ENCODE results near the gene RMND5A. TPM values are rescaled to one million over a fixed set of nuclear protein-coding genes. Genes with fewer than 3 reads are reported as not detected.

RMND5A gene
- polyA plus RNA-seq, 1 of the 3 experiments (the other 2 are of a cell fraction): 4.3 TPM

DNA sequence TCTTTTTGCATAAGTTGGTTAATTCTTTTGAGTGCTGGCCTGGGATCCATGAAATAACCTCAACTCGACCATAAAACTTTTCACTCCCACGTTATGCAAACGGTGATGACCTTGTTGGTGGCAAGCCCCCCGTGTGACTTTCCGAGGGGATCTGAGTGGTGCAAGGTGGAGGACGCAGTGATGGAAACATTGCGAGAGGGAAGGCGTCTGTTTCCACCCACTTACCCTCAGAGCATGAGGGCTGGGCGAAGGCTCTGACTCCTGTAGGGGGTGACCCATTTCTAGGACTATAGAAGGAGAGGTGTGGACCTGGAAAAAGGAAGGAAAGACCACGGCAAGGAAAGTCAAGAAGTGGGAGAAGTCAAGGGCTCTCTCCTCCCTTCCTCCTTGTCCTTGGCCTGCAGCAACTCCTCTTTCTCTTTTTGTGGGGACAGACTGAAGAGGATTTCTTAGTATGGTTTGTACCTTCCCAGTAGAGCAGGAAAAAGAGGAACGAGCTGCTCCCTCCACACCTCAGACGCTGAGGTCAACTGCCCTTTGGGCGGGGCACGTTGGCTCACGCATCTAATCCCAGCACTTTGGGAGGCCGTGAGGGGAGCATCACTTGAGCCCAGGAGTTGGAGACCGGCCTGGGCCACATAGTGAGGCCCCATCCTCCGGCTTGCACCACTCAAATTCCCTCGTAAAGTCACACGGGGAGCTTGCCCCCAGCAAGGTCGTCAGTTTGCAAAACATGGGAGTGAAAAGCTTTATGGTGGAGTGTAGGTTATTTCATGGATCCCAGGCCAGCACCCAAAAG, 86.2 kb downstream of the RMND5A start:
- CTCF ChIA-PET: interaction anchor here (0.6 to 2.7 kb wide), 2 partner anchors 41 to 110 kb away, joined by 3 to 25 read pairs; no protein-coding TSS in a partner anchor

DNA sequence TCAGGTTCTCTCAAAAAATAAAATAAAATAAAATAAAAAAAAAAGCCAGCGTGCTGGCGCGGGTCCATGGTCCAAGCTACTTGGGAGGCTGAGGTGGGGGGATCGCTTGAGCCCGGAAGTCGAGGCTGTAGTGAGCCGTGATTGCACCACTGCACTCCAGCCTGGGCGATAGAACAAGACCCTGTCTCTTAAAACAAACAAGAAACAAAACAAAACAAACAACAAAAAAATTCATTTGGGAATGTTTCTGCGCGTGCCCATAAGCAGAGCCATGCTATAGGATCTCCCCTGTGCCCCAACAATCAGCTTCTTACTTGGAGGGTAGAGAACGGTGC, 87.0 kb downstream of the RMND5A start:
- 12% methylated on average over 11 of the region's 11 CpGs for WGBS (ENCODE audit: low lambda C conversion rate)
- Histone ChIP-seq H3K27me3 (ENCODE audit: insufficient read depth) (no peaks in the 10 kb centered on the region; the same call in 1 of the 2 replicates), H3K4me3 (ENCODE audit: low read depth in 2 of 2, low read length in 1 of 2) (peak overlapping the region; percentile 53 to 70), H3K4me1 (ENCODE audit: control insufficient read depth in 1 of 2, insufficient read depth in 2 of 2, low read depth in 1 of 2, low read length in 1 of 2) (peaks cover 0 to 11% of the 10 kb centered on the region in 2 experiments; a peak in 2 of 4 replicates), H3K9ac (no peak overlapping the region), H3F3A (replicated peaks; ENCODE audit: insufficient read depth) (no peaks in the 10 kb centered on the region), H3K9me3 (no peaks in the 10 kb centered on the region), H3K36me3 (replicated peaks in 1 of 2; ENCODE audit: control insufficient read depth in 1 of 2, insufficient read depth in 2 of 2, low read length in 1 of 2) (no peaks in the 10 kb centered on the region), H2AFZ (ENCODE audit: low read depth) (peak overlapping the region; percentile 92), H3K9me2 (no peaks in the 10 kb centered on the region), H3K4me2 (peak overlapping the region; percentile 98), H3K79me2 (ENCODE audit: insufficient read depth) (no peaks in the 10 kb centered on the region), H3K27ac (ENCODE audit: low read depth in 2 of 2, low read length in 1 of 2) (peak overlapping the region in 1 of 2 experiments; percentile 73; a peak in 2 of 4 replicates), H4K20me1 (ENCODE audit: insufficient read depth) (no peaks in the 10 kb centered on the region)
- no peak for DNase-seq
- ChIA-PET POLR2A (interaction anchor here (1.1 to 1.2 kb wide), 2 partner anchors 10 to 19 kb away, joined by 3 read pairs; no protein-coding TSS in a partner anchor), CTCF (interaction anchor here (0.7 to 2.7 kb wide), 6 partner anchors 11 to 188 kb away, joined by 3 to 25 read pairs (median 6); no protein-coding TSS in a partner anchor)
- TF ChIP-seq, protein P1, sequence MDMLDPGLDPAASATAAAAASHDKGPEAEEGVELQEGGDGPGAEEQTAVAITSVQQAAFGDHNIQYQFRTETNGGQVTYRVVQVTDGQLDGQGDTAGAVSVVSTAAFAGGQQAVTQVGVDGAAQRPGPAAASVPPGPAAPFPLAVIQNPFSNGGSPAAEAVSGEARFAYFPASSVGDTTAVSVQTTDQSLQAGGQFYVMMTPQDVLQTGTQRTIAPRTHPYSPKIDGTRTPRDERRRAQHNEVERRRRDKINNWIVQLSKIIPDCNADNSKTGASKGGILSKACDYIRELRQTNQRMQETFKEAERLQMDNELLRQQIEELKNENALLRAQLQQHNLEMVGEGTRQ (IDR thresholded peaks at IDR 0.05; ENCODE audit: borderline replicate concordance, low read depth, low read length): no peak
- TF ChIP-seq RXRA (IDR thresholded peaks at IDR 0.05; ENCODE audit: borderline replicate concordance, low read depth) (no peak), RCOR1 (IDR thresholded peaks at IDR 0.05; ENCODE audit: low read length) (no peak)

More for the DNA sequence above, 86.2 kb downstream of the RMND5A start:
- Histone ChIP-seq H2AFZ (ENCODE audit: low read depth) (no peak overlapping the region; the same call in 1 of the 2 replicates), H3K4me1 (ENCODE audit: control insufficient read depth in 1 of 2, insufficient read depth in 2 of 2, low read depth in 1 of 2, low read length in 1 of 2) (peaks cover 0 to 11% of the 10 kb centered on the region in 2 experiments; a peak in 2 of 4 replicates), H3K4me2 (no peak overlapping the region), H3K79me2 (ENCODE audit: insufficient read depth) (no peaks in the 10 kb centered on the region), H3K9me2 (no peaks in the 10 kb centered on the region), H3F3A (replicated peaks; ENCODE audit: insufficient read depth) (no peaks in the 10 kb centered on the region), H3K36me3 (replicated peaks in 1 of 2; ENCODE audit: control insufficient read depth in 1 of 2, insufficient read depth in 2 of 2, low read length in 1 of 2) (no peaks in the 10 kb centered on the region), H3K4me3 (ENCODE audit: low read depth in 2 of 2, low read length in 1 of 2) (peak overlapping the region in 1 of 2 experiments; percentile 53; a peak in 1 of 4 replicates), H4K20me1 (ENCODE audit: insufficient read depth) (no peaks in the 10 kb centered on the region), H3K27ac (ENCODE audit: low read depth in 2 of 2, low read length in 1 of 2) (no peak overlapping the region), H3K27me3 (ENCODE audit: insufficient read depth) (no peaks in the 10 kb centered on the region; the same call in 1 of the 2 replicates), H3K9me3 (no peaks in the 10 kb centered on the region), H3K9ac (no peak overlapping the region)
- POLR2A ChIA-PET: no interaction called here
- DNase-seq: no peak
- TF ChIP-seq FOXM1 (IDR thresholded peaks at IDR 0.05; ENCODE audit: low read depth) (no peak), EZH2phosphoT487 (IDR thresholded peaks at IDR 0.05; ENCODE audit: borderline replicate concordance, low read depth) (no peak), MXI1 (IDR thresholded peaks at IDR 0.05; ENCODE audit: low read depth, low read length) (no peak), RFX5 (IDR thresholded peaks at IDR 0.05; ENCODE audit: low read length) (no peak), SMC3 (IDR thresholded peaks at IDR 0.05; ENCODE audit: low read depth, low read length) (no peak), YY1 (IDR thresholded peaks at IDR 0.05; ENCODE audit: low read depth) (no peak), RAD21 (IDR thresholded peaks at IDR 0.05; ENCODE audit: low read length) (no peak)
- TF ChIP-seq, protein P2, sequence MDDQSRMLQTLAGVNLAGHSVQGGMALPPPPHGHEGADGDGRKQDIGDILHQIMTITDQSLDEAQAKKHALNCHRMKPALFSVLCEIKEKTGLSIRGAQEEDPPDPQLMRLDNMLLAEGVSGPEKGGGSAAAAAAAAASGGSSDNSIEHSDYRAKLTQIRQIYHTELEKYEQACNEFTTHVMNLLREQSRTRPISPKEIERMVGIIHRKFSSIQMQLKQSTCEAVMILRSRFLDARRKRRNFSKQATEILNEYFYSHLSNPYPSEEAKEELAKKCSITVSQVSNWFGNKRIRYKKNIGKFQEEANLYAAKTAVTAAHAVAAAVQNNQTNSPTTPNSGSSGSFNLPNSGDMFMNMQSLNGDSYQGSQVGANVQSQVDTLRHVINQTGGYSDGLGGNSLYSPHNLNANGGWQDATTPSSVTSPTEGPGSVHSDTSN (IDR thresholded peaks at IDR 0.05): no peak
- TF ChIP-seq, protein P3, sequence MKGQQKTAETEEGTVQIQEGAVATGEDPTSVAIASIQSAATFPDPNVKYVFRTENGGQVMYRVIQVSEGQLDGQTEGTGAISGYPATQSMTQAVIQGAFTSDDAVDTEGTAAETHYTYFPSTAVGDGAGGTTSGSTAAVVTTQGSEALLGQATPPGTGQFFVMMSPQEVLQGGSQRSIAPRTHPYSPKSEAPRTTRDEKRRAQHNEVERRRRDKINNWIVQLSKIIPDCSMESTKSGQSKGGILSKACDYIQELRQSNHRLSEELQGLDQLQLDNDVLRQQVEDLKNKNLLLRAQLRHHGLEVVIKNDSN (IDR thresholded peaks at IDR 0.05; ENCODE audit: borderline replicate concordance, low read depth): no peak
- TF ChIP-seq, protein P1 (IDR thresholded peaks at IDR 0.05; ENCODE audit: borderline replicate concordance, low read depth, low read length): no peak
- 88% methylated on average over 21 of the region's 21 CpGs for WGBS (ENCODE audit: low lambda C conversion rate)
